Mesothelial cell of epicardium (in vitro differentiated cells): ENCODE results near the gene PRR36. TPM values are rescaled to one million over a fixed set of nuclear protein-coding genes. Genes with fewer than 3 reads are reported as not detected.

Experiments used
- DNase-seq, 2 experiments: peaks; one replicate each; pipeline ENCODE4 v3.0.0; 2021; ENCODE audit warnings: low spot score in 2 of 2; ENCODE audit not compliant: unreplicated experiment in 2 of 2
- H3K27ac Mint-ChIP-seq: 2 replicates; pipeline ENCODE4 v1.8.0; 2021; ENCODE audit warnings: mixed read lengths
- H3K27me3 Mint-ChIP-seq: 2 replicates; pipeline ENCODE4 v1.8.0; 2021; ENCODE audit warnings: low read depth, mixed read lengths
- H3K36me3 Mint-ChIP-seq: 2 replicates; pipeline ENCODE4 v1.8.0; 2021; ENCODE audit warnings: mixed read lengths
- H3K4me1 Mint-ChIP-seq: 2 replicates; pipeline ENCODE4 v1.8.0; 2021; ENCODE audit warnings: mixed read lengths
- H3K4me3 Mint-ChIP-seq: 2 replicates; pipeline ENCODE4 v1.8.0; 2021; ENCODE audit warnings: mild to moderate bottlenecking, moderate library complexity, mixed read lengths
- H3K9me3 Mint-ChIP-seq: 2 replicates; pipeline ENCODE4 v1.8.0; 2021; ENCODE audit warnings: mixed read lengths
- total RNA-seq: library from RNA; stranded (reverse); gene quantifications from 3 replicates; pipeline ENCODE4 v1.2.1, GENCODE V29; 2021
- TF ChIP-seq, protein P1 (sequence below): fragments of 200-600 bp; sonication (generic); IDR thresholded peaks from one replicate; pipeline ENCODE4 v1.5.0; 2021; ENCODE audit warnings: antibody characterized with exemption; ENCODE audit not compliant: unreplicated experiment

The PRR36 gene
- total RNA-seq, 1 donor from 2014 or later, result 23.4 TPM

- TF ChIP-seq, protein P1, sequence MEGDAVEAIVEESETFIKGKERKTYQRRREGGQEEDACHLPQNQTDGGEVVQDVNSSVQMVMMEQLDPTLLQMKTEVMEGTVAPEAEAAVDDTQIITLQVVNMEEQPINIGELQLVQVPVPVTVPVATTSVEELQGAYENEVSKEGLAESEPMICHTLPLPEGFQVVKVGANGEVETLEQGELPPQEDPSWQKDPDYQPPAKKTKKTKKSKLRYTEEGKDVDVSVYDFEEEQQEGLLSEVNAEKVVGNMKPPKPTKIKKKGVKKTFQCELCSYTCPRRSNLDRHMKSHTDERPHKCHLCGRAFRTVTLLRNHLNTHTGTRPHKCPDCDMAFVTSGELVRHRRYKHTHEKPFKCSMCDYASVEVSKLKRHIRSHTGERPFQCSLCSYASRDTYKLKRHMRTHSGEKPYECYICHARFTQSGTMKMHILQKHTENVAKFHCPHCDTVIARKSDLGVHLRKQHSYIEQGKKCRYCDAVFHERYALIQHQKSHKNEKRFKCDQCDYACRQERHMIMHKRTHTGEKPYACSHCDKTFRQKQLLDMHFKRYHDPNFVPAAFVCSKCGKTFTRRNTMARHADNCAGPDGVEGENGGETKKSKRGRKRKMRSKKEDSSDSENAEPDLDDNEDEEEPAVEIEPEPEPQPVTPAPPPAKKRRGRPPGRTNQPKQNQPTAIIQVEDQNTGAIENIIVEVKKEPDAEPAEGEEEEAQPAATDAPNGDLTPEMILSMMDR, result no peak
Observed at GRCh38 chr19:7842661-7843294, 31.4 kb downstream of the PRR36 start.

DNA sequence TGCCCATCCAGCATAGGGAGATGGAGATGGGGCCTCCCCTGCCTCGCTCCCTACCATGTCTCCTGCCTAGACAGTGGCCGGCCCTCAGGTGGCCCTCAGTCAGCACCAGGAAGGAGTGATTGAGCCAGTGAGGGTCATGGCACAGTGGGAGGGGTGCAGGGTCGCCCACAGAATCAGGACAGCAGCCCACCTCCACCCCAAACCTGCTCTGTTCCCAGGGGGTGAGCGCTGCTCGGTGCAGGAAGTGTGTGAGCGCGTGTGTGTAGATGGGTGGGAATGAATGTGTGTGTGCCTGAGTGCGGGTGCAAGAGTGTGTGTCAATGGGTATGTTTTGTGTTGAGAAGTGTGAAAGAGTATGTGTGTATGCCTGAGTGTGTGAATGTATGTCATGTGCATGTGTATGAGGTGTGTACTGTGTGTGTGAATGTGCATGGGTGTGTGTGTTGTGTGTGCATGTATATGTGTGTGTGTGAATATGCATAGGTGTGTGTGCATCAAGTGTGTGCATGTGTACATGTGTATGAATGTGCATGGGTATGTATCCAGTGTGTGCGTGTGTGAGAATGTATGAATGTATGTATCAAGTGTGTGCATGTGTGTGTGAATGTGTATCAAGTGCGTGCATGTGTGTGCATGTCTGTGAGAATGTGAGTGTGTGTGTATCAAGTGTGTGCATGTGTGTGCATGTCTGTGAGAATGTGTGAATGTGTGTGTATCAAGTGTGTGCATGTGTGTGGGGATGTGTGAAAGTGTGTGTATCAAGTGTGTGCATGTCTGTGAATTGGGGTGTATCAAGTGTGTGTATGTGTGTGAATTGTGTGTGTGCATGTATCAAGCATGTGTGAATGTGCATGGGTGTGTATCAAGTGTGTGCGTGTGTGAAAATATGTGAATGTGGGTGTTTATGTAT lies 32.2 kb downstream of the PRR36 start:
- H3K27ac Mint-ChIP-seq, result no peak overlapping the region
- H3K9me3 Mint-ChIP-seq, result no peaks in the 10 kb centered on the region
- TF ChIP-seq, protein P1, result no peak
- peaks cover 2% of the 10 kb centered on the region for H3K4me1 Mint-ChIP-seq
- H3K4me3 Mint-ChIP-seq, result no peak overlapping the region
- no peaks in the 10 kb centered on the region for H3K36me3 Mint-ChIP-seq
- H3K27me3 Mint-ChIP-seq, result no peaks in the 10 kb centered on the region
- no peak for DNase-seq

More at GRCh38 chr19:7842661-7843294, 31.4 kb downstream of the PRR36 start:
- H3K9me3 Mint-ChIP-seq, result no peaks in the 10 kb centered on the region
- no peaks in the 10 kb centered on the region for H3K27me3 Mint-ChIP-seq
- no peaks in the 10 kb centered on the region for H3K36me3 Mint-ChIP-seq
- DNase-seq, result no peak
- peaks cover 2% of the 10 kb centered on the region for H3K4me1 Mint-ChIP-seq
- H3K4me3 Mint-ChIP-seq, result no peak overlapping the region
- no peak overlapping the region for H3K27ac Mint-ChIP-seq

GRCh38 chr19:7840629-7841028 lies 33.6 kb downstream of the PRR36 start:
- H3K4me3 Mint-ChIP-seq, result no peak overlapping the region
- H3K27me3 Mint-ChIP-seq, result no peaks in the 10 kb centered on the region
- no peaks in the 10 kb centered on the region for H3K36me3 Mint-ChIP-seq
- no peaks in the 10 kb centered on the region for H3K9me3 Mint-ChIP-seq
- TF ChIP-seq, protein P1, result no peak
- no peak for DNase-seq
- peaks cover 2% of the 10 kb centered on the region for H3K4me1 Mint-ChIP-seq
- no peak overlapping the region for H3K27ac Mint-ChIP-seq

- Mint-ChIP-seq H3K27ac (no peak overlapping the region), H3K4me3 (no peak overlapping the region), H3K36me3 (no peaks in the 10 kb centered on the region), H3K9me3 (no peaks in the 10 kb centered on the region), H3K27me3 (no peaks in the 10 kb centered on the region), H3K4me1 (peaks cover 2% of the 10 kb centered on the region)
- DNase-seq, result no peak
- TF ChIP-seq, protein P1, result no peak
Observed at GRCh38 chr19:7839476-7839875, 34.7 kb downstream of the PRR36 start.

DNA sequence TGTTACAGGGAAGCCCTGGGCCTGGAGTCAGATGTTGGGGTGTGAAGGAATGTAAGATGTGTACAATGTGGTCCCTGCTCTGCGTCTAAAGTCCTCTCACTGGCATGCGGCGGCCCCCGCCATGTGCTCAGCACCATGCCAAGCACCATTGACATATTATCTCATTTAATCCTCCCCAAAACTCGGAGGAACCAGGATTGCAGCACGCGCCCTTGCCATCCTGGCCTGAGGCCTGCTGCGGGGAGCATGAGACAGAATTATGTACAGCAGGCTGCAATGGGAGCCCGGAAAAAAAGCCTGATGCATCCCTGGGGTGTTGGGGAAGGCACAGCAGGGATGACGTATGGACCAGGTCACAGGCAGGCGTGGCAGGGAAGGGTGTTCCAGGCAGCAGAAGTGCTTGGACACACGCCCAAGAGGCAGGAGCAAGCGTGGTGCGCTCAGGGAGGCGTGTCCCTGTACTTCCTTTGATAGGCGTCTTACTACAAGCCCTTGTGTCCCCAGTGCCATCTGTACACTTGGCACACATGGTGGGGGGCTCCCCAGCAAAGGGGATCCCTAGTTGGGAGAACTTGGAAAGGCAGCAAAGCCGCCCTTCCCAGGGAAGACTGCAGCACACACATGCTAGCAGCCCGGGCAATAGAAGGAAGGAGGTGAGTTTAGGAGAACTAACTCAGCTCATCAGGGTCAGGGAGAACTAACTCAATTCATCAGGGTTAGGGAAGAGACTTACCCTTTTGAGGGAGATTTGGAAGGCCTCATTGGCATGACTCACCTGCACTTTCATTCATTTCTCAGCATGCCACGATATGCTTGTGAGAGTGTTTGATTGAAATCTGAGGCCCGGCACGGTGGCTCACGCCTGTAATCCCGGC lies 40.7 kb downstream of the PRR36 start:
- DNase-seq, result no peak
- Mint-ChIP-seq H3K4me1 (peaks cover 18% of the 10 kb centered on the region), H3K4me3 (no peak overlapping the region), H3K36me3 (no peaks in the 10 kb centered on the region), H3K27ac (no peak overlapping the region), H3K9me3 (no peaks in the 10 kb centered on the region), H3K27me3 (peaks cover 10% of the 10 kb centered on the region)
- TF ChIP-seq, protein P1, result no peak
